Measurements from ENCODE around the gene PI4KA. TPM values are rescaled to one million over a fixed set of nuclear protein-coding genes. Genes with fewer than 3 reads are reported as not detected.
"Not testable (repeated sequence)": the region's sequence is repeated elsewhere in the genome, so short reads cannot be mapped to it uniquely, and the experiment has no call there.

PI4KA gene
- total and polyA plus RNA-seq, 2 of the 13 experiments (the other 11 are each of a cell fraction or from before 2014, with no cell fraction given) = 27.4 to 56.4 TPM

DNA sequence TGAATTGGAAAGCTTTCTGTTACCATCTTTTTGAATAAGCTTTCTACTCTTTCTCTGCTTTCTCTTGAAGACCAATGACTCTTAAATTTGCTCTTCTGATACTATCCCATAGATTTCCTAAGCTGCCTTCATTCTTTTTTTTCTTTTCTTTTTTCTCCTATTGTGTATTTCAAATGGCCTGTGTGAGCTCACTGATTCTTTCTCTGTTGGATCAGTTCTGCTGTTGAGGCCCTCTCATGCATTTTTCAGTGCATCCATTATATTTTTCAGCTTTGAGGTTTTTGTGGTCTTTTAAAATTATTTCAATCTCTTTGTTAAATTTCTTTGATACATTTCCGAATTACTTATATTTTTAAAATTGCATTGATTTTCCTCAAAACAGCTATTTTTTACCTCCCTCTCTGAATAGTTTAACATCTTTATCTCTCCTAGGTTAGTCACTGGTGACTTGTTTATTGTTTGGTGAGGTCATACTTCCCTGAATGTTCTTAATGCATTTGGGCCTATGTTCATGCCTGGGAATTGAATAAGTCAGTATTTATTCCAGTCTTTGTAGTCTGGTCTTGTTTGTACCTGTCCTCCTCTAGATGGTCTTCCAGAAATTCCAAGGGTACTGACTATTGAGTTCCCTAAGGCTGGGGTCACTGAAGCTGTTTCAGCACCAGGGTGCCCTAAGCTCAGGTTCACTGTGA is 195.3 kb downstream of the PI4KA start:
- TF ChIP-seq MIER3 (CRISPR knock-in tag; IDR thresholded peaks at IDR 0.05; ENCODE audit: borderline replicate concordance) = no peak
- no peak for TF ChIP-seq DNMT3B (CRISPR knock-in tag; conservative IDR thresholded peaks at IDR 0.05)
- peak; percentile 97 for TF ChIP-seq ZNF160 (CRISPR knock-in tag; IDR thresholded peaks at IDR 0.05)
- TF ChIP-seq, protein P1, sequence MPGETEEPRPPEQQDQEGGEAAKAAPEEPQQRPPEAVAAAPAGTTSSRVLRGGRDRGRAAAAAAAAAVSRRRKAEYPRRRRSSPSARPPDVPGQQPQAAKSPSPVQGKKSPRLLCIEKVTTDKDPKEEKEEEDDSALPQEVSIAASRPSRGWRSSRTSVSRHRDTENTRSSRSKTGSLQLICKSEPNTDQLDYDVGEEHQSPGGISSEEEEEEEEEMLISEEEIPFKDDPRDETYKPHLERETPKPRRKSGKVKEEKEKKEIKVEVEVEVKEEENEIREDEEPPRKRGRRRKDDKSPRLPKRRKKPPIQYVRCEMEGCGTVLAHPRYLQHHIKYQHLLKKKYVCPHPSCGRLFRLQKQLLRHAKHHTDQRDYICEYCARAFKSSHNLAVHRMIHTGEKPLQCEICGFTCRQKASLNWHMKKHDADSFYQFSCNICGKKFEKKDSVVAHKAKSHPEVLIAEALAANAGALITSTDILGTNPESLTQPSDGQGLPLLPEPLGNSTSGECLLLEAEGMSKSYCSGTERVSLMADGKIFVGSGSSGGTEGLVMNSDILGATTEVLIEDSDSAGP (CRISPR knock-in tag; IDR thresholded peaks at IDR 0.05; ENCODE audit: borderline replicate concordance) = no peak
- no peak for TF ChIP-seq TP53 (CRISPR knock-in tag; conservative IDR thresholded peaks at IDR 0.05)
- TF ChIP-seq SCMH1 (CRISPR knock-in tag; IDR thresholded peaks at IDR 0.05; ENCODE audit: borderline replicate concordance) = no peak
- no peak overlapping the region for H3K27ac ChIP-seq (ENCODE audit: extremely low read length, insufficient read depth, low read length)
- BruUV-seq (replicated peaks) = no TSS peak
- H3K4me2 ChIP-seq (ENCODE audit: low read depth, low read length) = no peak overlapping the region
- ATAC-seq (no peak), DNase-seq (ENCODE audit: low spot score) (no peak), FAIRE-seq (no peak)
- no peaks in the 10 kb centered on the region for H3K36me3 ChIP-seq (replicated peaks in 1 of 2; ENCODE audit: control insufficient read depth in 1 of 2, insufficient read depth in 2 of 2, low read length in 2 of 2)
- no peaks in the 10 kb centered on the region for H3K9me3 ChIP-seq (ENCODE audit: low read length)
- H4K20me1 ChIP-seq (ENCODE audit: insufficient read depth, low read length) = no peaks in the 10 kb centered on the region
- in situ Hi-C loops (cut with HindIII; ENCODE audit: extremely low pct_ligation_motif_present, low pct_unique_long_range_greater_than_20kb) (no loop called here), intact Hi-C loops (cut with micrococcal nuclease; ENCODE audit: unreplicated experiment) (no loop called here)
- no peak overlapping the region for H3K4me3 ChIP-seq (replicated peaks in 1 of 3; ENCODE audit: insufficient read depth in 1 of 3, low read depth in 2 of 3, low read length in 3 of 3)
- WGBS (ENCODE audit: low lambda C conversion rate) = 20% methylated on average over 1 of the region's 1 CpG
- CTCF ChIA-PET (ENCODE audit: low intra/inter-chr PET ratio, low total read pairs) = no interaction called here
- no peak overlapping the region for H2AFZ ChIP-seq (ENCODE audit: low read length)
- H3K79me2 ChIP-seq (ENCODE audit: insufficient read depth, low read length) = no peaks in the 10 kb centered on the region
- POLR2A ChIA-PET = no interaction called here
- H3K4me1 ChIP-seq (ENCODE audit: insufficient read depth, low read length) = no peaks in the 10 kb centered on the region
- peaks cover 0 to 11% of the 10 kb centered on the region in 2 experiments; a peak in 2 of 5 replicates for H3K27me3 ChIP-seq (ENCODE audit: control insufficient read depth in 1 of 2, insufficient read depth in 2 of 2, low read length in 2 of 2)
- no peak overlapping the region for H3K9ac ChIP-seq (ENCODE audit: insufficient read depth, low read depth, low read length)

- 26% methylated on average over 3 of the region's 4 CpGs for WGBS (ENCODE audit: low lambda C conversion rate)
- intact Hi-C loops (cut with micrococcal nuclease; ENCODE audit: unreplicated experiment); POLR2A ChIA-PET; H3K27ac ChIP-seq (ENCODE audit: extremely low read length, insufficient read depth, low read length); H3K4me3 ChIP-seq (replicated peaks in 1 of 3; ENCODE audit: insufficient read depth in 1 of 3, low read depth in 2 of 3, low read length in 3 of 3); DNase-seq (ENCODE audit: low spot score); H3K36me3 ChIP-seq (replicated peaks in 1 of 2; ENCODE audit: control insufficient read depth in 1 of 2, insufficient read depth in 2 of 2, low read length in 2 of 2); H3K9ac ChIP-seq (ENCODE audit: insufficient read depth, low read depth, low read length); H4K20me1 ChIP-seq (ENCODE audit: insufficient read depth, low read length); ATAC-seq; H3K4me1 ChIP-seq (ENCODE audit: insufficient read depth, low read length); H3K9me3 ChIP-seq (ENCODE audit: low read length); H3K4me2 ChIP-seq (ENCODE audit: low read depth, low read length); in situ Hi-C loops (cut with HindIII; ENCODE audit: extremely low pct_ligation_motif_present, low pct_unique_long_range_greater_than_20kb); BruUV-seq (replicated peaks); H3K79me2 ChIP-seq (ENCODE audit: insufficient read depth, low read length); FAIRE-seq; H2AFZ ChIP-seq (ENCODE audit: low read length); CTCF ChIA-PET (ENCODE audit: low intra/inter-chr PET ratio, low total read pairs): not testable (repeated sequence)
- peaks cover 0 to 16% of the 10 kb centered on the region in 2 experiments; a peak in 2 of 5 replicates for H3K27me3 ChIP-seq (ENCODE audit: control insufficient read depth in 1 of 2, insufficient read depth in 2 of 2, low read length in 2 of 2)
These were observed 196.0 kb downstream of the PI4KA start for GRCh38 chr22:20662524-20663036.

Data from HepG2 (cell line).